Adrenal gland (tissue), 12 donors: Measurements from ENCODE around the gene GALNT7. TPM values are rescaled to one million over a fixed set of nuclear protein-coding genes. Genes with fewer than 3 reads are reported as not detected.

ENCODE experiments used
- DNase-seq, 7 donors: peaks; one replicate each; pipeline ENCODE4 v3.0.0-alpha.2; 2019 to 2020
- H3K27ac ChIP-seq, 5 donors: fragments of 200-600 bp; sonication (generic) in 4 of 5; 1 replicate in 3 of 5; 2 replicates in 2 of 5; pipeline versions ENCODE4 v1.5.1 to v1.8.0; 2016 to 2020; ENCODE audit warnings: mild to moderate bottlenecking in 1 of 5
- H3K27me3 ChIP-seq: fragments of 200-600 bp; 2 replicates; pipeline ENCODE4 v1.8.0; 2021
- H3K36me3 ChIP-seq, 2 donors: fragments of 200-600 bp; replicated peaks in 1 of 2; 1 replicate in 1 of 2; 2 replicates in 1 of 2; pipeline versions ENCODE4 v1.5.1 to v1.8.0; 2018 to 2022
- H3K4me1 ChIP-seq, 2 donors: fragments of 200-600 bp; replicated peaks in 1 of 2; 1 replicate in 1 of 2; 2 replicates in 1 of 2; pipeline versions ENCODE4 v1.5.1 to v1.8.0; 2018 to 2021
- H3K4me3 ChIP-seq, 4 donors: fragments of 200-600 bp; sonication (generic) in 3 of 4; one replicate each; pipeline ENCODE4 v1.5.1; 2016 to 2018
- H3K9me3 ChIP-seq, 3 donors: fragments of 200-600 bp; sonication (generic) in 1 of 3; replicated peaks in 1 of 3; 1 replicate in 2 of 3; 2 replicates in 1 of 3; pipeline versions ENCODE4 v1.5.1 to v1.8.0; 2016 to 2021
- CTCF ChIP-seq, 6 experiments: fragments of 450-650 bp in 4 of 6; fragments of 200-600 bp in 2 of 6; sonication (generic) in 1 of 6; IDR thresholded peaks; 1 replicate in 5 of 6; 2 replicates in 1 of 6; pipeline versions ENCODE4 v1.5.1 to v1.8.0; 2016 to 2021; ENCODE audit warnings: antibody characterized with exemption in 6 of 6, mild to moderate bottlenecking in 2 of 6, moderate library complexity in 1 of 6
- POLR2A ChIP-seq, 2 donors: fragments of 450-650 bp; IDR thresholded peaks; one replicate each; pipeline ENCODE4 v1.6.1; 2017; ENCODE audit warnings: antibody characterized with exemption in 2 of 2, mild to moderate bottlenecking in 2 of 2, moderate library complexity in 1 of 2
- WGBS, 4 donors: extraction: QIAGEN DNeasy Blood & Tissue Kit in 2 of 4; methylation state at CpG; one replicate each; pipeline versions ENCODE4 v1.1.5 to v1.1.7; 2013 to 2017; 5-methylcytosine and 5-hydroxymethylcytosine counted together
- intact Hi-C, 2 donors: fragments of 100-400 bp; cut with DNase I; formaldehyde crosslinking; loops; one replicate each; pipeline versions ENCODE4 v1.14.1 to v1.15.0; 2022 to 2023
- polyA plus RNA-seq, 3 donors: library from polyadenylated mRNA; stranded (reverse); fragments of 200-250 nt in 2 of 3; fragments of 350-450 nt in 1 of 3; fragmentation: Illumina TruSeq in 1 of 3; extraction: RNeasy Lipid Tissue Mini Kit (QIAGEN cat#74804) in 1 of 3; gene quantifications; one replicate each; pipeline ENCODE4 v1.2.3, GENCODE V29; 2013 to 2014
- total RNA-seq, 9 donors: library from RNA; depleted of rRNA in 4 of 9; stranded (reverse); fragments of >200 nt in 4 of 9; fragments of 120-200 nt in 1 of 9; fragmentation: NEBNext Ultra II Directional in 1 of 9; extraction: Animal tissue kit (Norgen Biotek cat#: 25700) in 1 of 9; gene quantifications; one replicate each; pipeline versions ENCODE4 v1.1.0 to v1.2.4, GENCODE V29; 2013 to 2023
- donor health status: healthy with polysubstance abuse.
- donor health status: Bipolar disorder and iron deficiency.
- donor health status: DM: yes; HTN: yes; CAD: no.
- donor health status: DM: no; HTN: no; CAD: no.
- donor health status: DM: no; HTN: no; CAD: no.
- donor health status: DM: yes; HTN: yes; CAD: no.

GALNT7 gene
- total and polyA plus RNA-seq, 12 donors = 4.4 to 21.9 (median 10.3) TPM

DNA sequence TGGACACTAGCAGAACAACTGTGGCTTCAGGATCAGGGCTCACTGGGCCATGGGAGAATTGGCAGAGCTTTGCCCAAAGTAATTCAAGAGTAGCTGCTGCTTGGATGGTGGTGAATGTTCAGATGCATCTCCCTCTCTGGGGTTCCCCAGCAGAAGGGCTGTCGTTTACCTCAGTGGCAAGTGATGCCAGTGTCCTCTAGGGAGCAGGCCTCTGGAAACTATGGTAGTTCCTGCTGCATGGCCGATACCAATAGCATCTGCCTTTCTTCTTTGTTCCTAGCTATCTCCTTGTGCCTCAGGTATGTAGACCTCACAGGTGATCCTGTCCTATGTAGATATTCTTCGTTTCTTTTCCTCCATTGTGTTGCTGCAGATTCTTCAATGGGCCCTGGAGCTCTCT is 139.2 kb downstream of the GALNT7 start:
- Histone ChIP-seq H3K27ac (no peak overlapping the region), H3K4me3 (no peak overlapping the region), H3K9me3 (no peaks in the 10 kb centered on the region), H3K4me1 (no peaks in the 10 kb centered on the region), H3K27me3 (no peaks in the 10 kb centered on the region), H3K36me3 (no peaks in the 10 kb centered on the region)
- no peak for DNase-seq
- intact Hi-C loops = no loop called here
- TF ChIP-seq POLR2A (IDR thresholded peaks at IDR 0.05) = no peak
- TF ChIP-seq CTCF (IDR thresholded peaks at IDR 0.05) = no peak
- WGBS, 4 donors = 89 to 97% (median 95%) methylated on average over 3 of the region's 3 CpGs

DNA sequence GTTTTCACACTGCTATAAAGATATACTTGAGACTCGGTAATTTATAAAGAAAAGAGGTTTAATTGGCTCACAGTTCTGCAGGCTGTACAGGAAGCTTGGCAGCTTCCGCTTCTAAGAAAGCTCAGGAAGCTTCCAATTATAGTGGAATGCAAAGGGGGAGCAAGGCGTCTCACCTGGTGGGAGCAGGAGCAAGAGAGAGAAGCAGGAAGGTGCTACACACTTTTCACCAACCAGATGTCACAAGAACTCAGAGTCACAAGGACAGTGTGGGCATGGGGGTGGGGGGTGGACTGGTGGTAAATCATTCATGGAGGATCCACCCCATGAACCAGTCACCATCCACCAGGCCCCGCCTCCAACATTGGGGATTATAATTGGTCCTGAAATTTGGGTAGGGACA is 142.8 kb downstream of the GALNT7 start:
- no peaks in the 10 kb centered on the region for H3K9me3 ChIP-seq
- H3K4me1 ChIP-seq = no peaks in the 10 kb centered on the region
- no peaks in the 10 kb centered on the region for H3K36me3 ChIP-seq
- H3K27ac ChIP-seq = no peak overlapping the region
- H3K4me3 ChIP-seq = no peak overlapping the region
- intact Hi-C loops = loop anchor here in 1 of 2 donors (10.0 kb wide), 1 partner anchor 193 kb away; no protein-coding TSS in a partner anchor
- 85 to 95% (median 94%) methylated on average over 4 of the region's 4 CpGs for whole genome bisulfite sequencing, 4 donors
- no peak for DNase-seq
- TF ChIP-seq POLR2A (IDR thresholded peaks at IDR 0.05) (no peak), CTCF (IDR thresholded peaks at IDR 0.05) (no peak)
- H3K27me3 ChIP-seq = no peaks in the 10 kb centered on the region

DNA sequence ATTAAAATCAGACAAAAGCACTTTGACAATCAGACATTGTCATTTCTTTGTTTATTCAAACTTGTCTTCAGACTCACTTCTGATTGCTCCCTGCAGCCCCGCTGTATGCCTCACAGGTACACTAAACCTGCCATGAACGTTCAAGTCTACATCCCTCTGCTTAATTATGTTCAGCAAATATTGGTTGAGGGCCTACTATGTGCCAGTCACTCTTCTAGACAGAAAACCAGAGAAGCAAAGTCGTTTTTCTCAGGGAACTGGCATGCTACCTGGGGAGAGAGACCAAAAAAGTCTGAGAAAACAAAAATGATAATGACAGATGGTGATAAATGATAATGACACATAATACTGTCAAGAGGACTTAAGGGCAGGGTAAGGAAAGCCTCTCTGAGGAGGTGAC is 146.1 kb downstream of the GALNT7 start:
- intact Hi-C loops = loop anchor here (5.0 to 10.0 kb wide), 2 partner anchors 103 to 190 kb away; no protein-coding TSS in a partner anchor
- DNase-seq = no peak

DNA sequence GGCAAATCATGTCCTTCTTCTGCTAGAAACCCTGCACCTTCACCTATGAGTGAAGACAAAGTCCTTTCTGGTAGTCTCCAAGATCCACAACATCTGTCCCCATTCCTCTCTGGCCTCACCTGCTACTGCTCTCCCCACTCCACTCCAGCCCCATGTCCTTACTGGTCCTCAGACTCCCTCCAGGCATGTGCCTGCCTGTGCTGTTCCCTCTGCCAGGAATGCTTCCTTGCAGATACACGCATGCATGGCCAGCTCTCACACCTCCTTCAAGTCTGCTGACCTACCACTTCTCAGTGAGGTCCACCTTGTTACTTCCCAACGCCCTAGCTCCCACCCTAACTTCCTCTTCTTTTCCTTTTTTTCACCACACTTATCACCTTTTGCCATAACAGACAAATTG is 147.4 kb downstream of the GALNT7 start:
- TF ChIP-seq CTCF (IDR thresholded peaks at IDR 0.05) = no peak
- no peak for TF ChIP-seq POLR2A (IDR thresholded peaks at IDR 0.05)
- intact Hi-C loops = loop anchor here (5.0 to 10.0 kb wide), 2 partner anchors 101 to 189 kb away; no protein-coding TSS in a partner anchor
- WGBS, 4 donors = 78 to 88% (median 84%) methylated on average over 2 of the region's 2 CpGs
- Histone ChIP-seq H3K27ac (no peak overlapping the region), H3K4me1 (peaks cover 0 to 4% of the 10 kb centered on the region in 2 donors), H3K4me3 (no peak overlapping the region), H3K9me3 (no peaks in the 10 kb centered on the region), H3K36me3 (peaks cover 0 to 3% of the 10 kb centered on the region in 2 donors), H3K27me3 (no peaks in the 10 kb centered on the region)
- DNase-seq = no peak

More for the DNA sequence above, 146.1 kb downstream of the GALNT7 start:
- no peak for TF ChIP-seq CTCF (IDR thresholded peaks at IDR 0.05)
- H3K27ac ChIP-seq = no peak overlapping the region
- no peaks in the 10 kb centered on the region for H3K9me3 ChIP-seq
- peaks cover 0 to 3% of the 10 kb centered on the region in 2 donors for H3K36me3 ChIP-seq
- 78 to 89% (median 88%) methylated on average over 3 of the region's 3 CpGs for WGBS, 4 donors
- H3K27me3 ChIP-seq = no peaks in the 10 kb centered on the region
- no peak overlapping the region for H3K4me3 ChIP-seq
- H3K4me1 ChIP-seq = peaks cover 0 to 4% of the 10 kb centered on the region in 2 donors
